Activated T-helper 1 cell treated with anti-CD3 and anti-CD28 coated beads, Interleukin-2, amount 50 U/mL, for 16 hours (primary cell): Measurements from ENCODE around the gene SLC1A5.

Source experiments
- DNase-seq, 2 donors: peaks; one replicate each; pipeline ENCODE4 v3.0.0-alpha.2; 2020; ENCODE audit warnings: low read depth in 1 of 2, low spot score in 1 of 2

SLC1A5 gene

GRCh38 chr19:46745030-46745429 lies 43.4 kb downstream of the SLC1A5 start:
- DNase-seq = no peak

- DNase-seq = no peak
Observed at GRCh38 chr19:46744005-46744691, 44.2 kb downstream of the SLC1A5 start.

GRCh38 chr19:46742926-46743480 lies 45.4 kb downstream of the SLC1A5 start:
- DNase-seq = no peak

- no peak for DNase-seq
Observed at GRCh38 chr19:46741447-46741846, 46.9 kb downstream of the SLC1A5 start.

GRCh38 chr19:46739290-46739771 lies 49.1 kb downstream of the SLC1A5 start:
- DNase-seq = no peak

GRCh38 chr19:46737761-46738171 lies 50.6 kb downstream of the SLC1A5 start:
- no peak for DNase-seq

- DNase-seq = no peak
Observed at GRCh38 chr19:46737298-46737654, 51.1 kb downstream of the SLC1A5 start.

GRCh38 chr19:46736531-46737297 lies 51.7 kb downstream of the SLC1A5 start:
- no peak for DNase-seq

GRCh38 chr19:46733690-46734292 lies 54.6 kb downstream of the SLC1A5 start:
- DNase-seq = no peak

GRCh38 chr19:46732966-46733689 lies 55.3 kb downstream of the SLC1A5 start:
- DNase-seq = no peak

- DNase-seq = no peak
Observed at GRCh38 chr19:46732172-46732938, 56.0 kb downstream of the SLC1A5 start.

- DNase-seq = no peak
Observed at GRCh38 chr19:46731584-46731983, 56.8 kb downstream of the SLC1A5 start.

GRCh38 chr19:46731007-46731501 lies 57.3 kb downstream of the SLC1A5 start:
- DNase-seq = no peak

- DNase-seq = no peak
Observed at GRCh38 chr19:46730595-46730994, 57.8 kb downstream of the SLC1A5 start.

- no peak for DNase-seq
Observed at GRCh38 chr19:46730187-46730586, 58.2 kb downstream of the SLC1A5 start.

GRCh38 chr19:46729696-46730095 lies 58.7 kb downstream of the SLC1A5 start:
- no peak for DNase-seq

- DNase-seq = peak; percentile 72 to 75
Observed at GRCh38 chr19:46728693-46729339, 59.6 kb downstream of the SLC1A5 start.

GRCh38 chr19:46728208-46728607 lies 60.2 kb downstream of the SLC1A5 start:
- DNase-seq = no peak

- DNase-seq = no peak
Observed at GRCh38 chr19:46727757-46728156, 60.6 kb downstream of the SLC1A5 start.
